Fibroblast of lung (primary cell): ENCODE results near the gene RGP1. TPM values are rescaled to one million over a fixed set of nuclear protein-coding genes. Genes with fewer than 3 reads are reported as not detected.

Experiments
- DNase-seq, 2 donors: peaks; one replicate each; pipeline versions ENCODE4 v3.0.0 to v3.0.0-alpha.2; 2010; ENCODE audit warnings: low read depth in 2 of 2
- H2AFZ ChIP-seq: 2 replicates; pipeline ENCODE4 v1.5.1; 2012; ENCODE audit warnings: low read length, control low read depth, inconsistent platforms
- H3K27ac ChIP-seq: 2 replicates; pipeline ENCODE4 v1.5.1; 2011; ENCODE audit warnings: low read length, control low read depth; ENCODE audit not compliant: insufficient read depth
- H3K27me3 ChIP-seq: 2 replicates; pipeline ENCODE4 v1.5.1; 2011; ENCODE audit warnings: mild to moderate bottlenecking, low read length; ENCODE audit not compliant: control insufficient read depth, insufficient read depth
- H3K36me3 ChIP-seq: 2 replicates; pipeline ENCODE4 v1.5.1; 2011; ENCODE audit warnings: low read length; ENCODE audit not compliant: control insufficient read depth, insufficient read depth
- H3K4me1 ChIP-seq: 2 replicates; pipeline ENCODE4 v1.5.1; 2011; ENCODE audit warnings: low read length; ENCODE audit not compliant: control insufficient read depth, insufficient read depth; ENCODE audit errors: extremely low read depth
- H3K4me2 ChIP-seq: 2 replicates; pipeline ENCODE4 v1.5.1; 2011; ENCODE audit warnings: low read length, control low read depth; ENCODE audit not compliant: insufficient read depth; ENCODE audit errors: extremely low read depth
- H3K4me3 ChIP-seq, 4 experiments: fragments of 200-600 bp in 1 of 4; sonication (generic) in 1 of 4; replicated peaks in 1 of 4; 2 replicates each; pipeline ENCODE4 v1.5.1; 2011 to 2016; ENCODE audit warnings: low read length in 4 of 4, low read depth in 3 of 4, mild to moderate bottlenecking in 3 of 4, control low read depth in 2 of 4, inconsistent platforms in 1 of 4, mixed read lengths in 1 of 4; ENCODE audit not compliant: insufficient read depth in 1 of 4; ENCODE audit errors: control extremely low read depth in 1 of 4
- H3K79me2 ChIP-seq: 2 replicates; pipeline ENCODE4 v1.5.1; 2012; ENCODE audit warnings: mild to moderate bottlenecking, low read length, inconsistent platforms; ENCODE audit not compliant: control insufficient read depth, insufficient read depth
- H3K9ac ChIP-seq: 2 replicates; pipeline ENCODE4 v1.5.1; 2011; ENCODE audit warnings: mild to moderate bottlenecking, low read length, control low read depth; ENCODE audit not compliant: insufficient read depth
- H3K9me3 ChIP-seq: 2 replicates; pipeline ENCODE4 v1.5.1; 2012; ENCODE audit warnings: low read depth, low read length; ENCODE audit not compliant: control insufficient read depth, insufficient read depth
- H4K20me1 ChIP-seq: 2 replicates; pipeline ENCODE4 v1.5.1; 2011; ENCODE audit warnings: low read length; ENCODE audit not compliant: control insufficient read depth, insufficient read depth; ENCODE audit errors: extremely low read depth
- CTCF ChIP-seq, 2 donors: IDR thresholded peaks in 1 of 2; conservative IDR thresholded peaks in 1 of 2; 1 replicate in 1 of 2; 2 replicates in 1 of 2; pipeline ENCODE4 v1.5.1; 2011 to 2012; ENCODE audit warnings: low read length in 2 of 2, control low read depth in 1 of 2, inconsistent platforms in 1 of 2, low read depth in 1 of 2, mild to moderate bottlenecking in 1 of 2
- EZH2 ChIP-seq: IDR thresholded peaks from 2 replicates; pipeline ENCODE4 v1.5.1; 2012; ENCODE audit warnings: low read length, control low read depth, mild to moderate bottlenecking; ENCODE audit errors: missing control alignments
- polyA plus RNA-seq, 2 donors: library from polyadenylated mRNA; depleted of rRNA in 1 of 2; stranded (reverse) in 1 of 2; unstranded in 1 of 2; fragments of >200 nt; gene quantifications; 2 replicates each; pipeline ENCODE4 v1.2.1, GENCODE V29; 2011 to 2012; ENCODE audit warnings: missing spikeins in 1 of 2
- total RNA-seq: library from RNA; depleted of rRNA; stranded (reverse); fragments of >200 nt; gene quantifications from 2 replicates; pipeline ENCODE4 v1.2.1, GENCODE V29; 2014

RGP1 gene
- total and polyA plus RNA-seq, 2 donors (not counting 1 experiment from before 2014, with no cell fraction given), result 14.9 to 17.4 TPM

- no peaks in the 10 kb centered on the region for H4K20me1 ChIP-seq
- H3K79me2 ChIP-seq, result no peaks in the 10 kb centered on the region
- no peak overlapping the region for H3K27ac ChIP-seq
Measured at GRCh38 chr9:35702696-35703095, 46.4 kb upstream of the RGP1 start.

GRCh38 chr9:35703906-35704672, 45.0 kb upstream of the RGP1 start:
- no peaks in the 10 kb centered on the region for H3K27me3 ChIP-seq
- no peaks in the 10 kb centered on the region for H4K20me1 ChIP-seq
- no peaks in the 10 kb centered on the region for H3K9me3 ChIP-seq
- DNase-seq, result no peak
- H3K36me3 ChIP-seq, result peaks cover 68% of the 10 kb centered on the region
- H3K9ac ChIP-seq, result no peak overlapping the region
- TF ChIP-seq EZH2 (no peak), CTCF (conservative IDR thresholded peaks at IDR 0.05 in 1 of 2, IDR thresholded peaks at IDR 0.05 in 1 of 2; ENCODE audit: low read depth in 1 of 2, low read length in 2 of 2) (no peak)
- no peak overlapping the region for H3K4me3 ChIP-seq
- no peak overlapping the region for H2AFZ ChIP-seq
- H3K4me2 ChIP-seq, result no peak overlapping the region
- no peak overlapping the region for H3K27ac ChIP-seq
- no peaks in the 10 kb centered on the region for H3K4me1 ChIP-seq
- H3K79me2 ChIP-seq, result no peaks in the 10 kb centered on the region

More at GRCh38 chr9:35702696-35703095, 46.4 kb upstream of the RGP1 start:
- Histone ChIP-seq H3K9ac (no peak overlapping the region), H3K9me3 (no peaks in the 10 kb centered on the region), H3K36me3 (peaks cover 73% of the 10 kb centered on the region), H3K27me3 (no peaks in the 10 kb centered on the region), H3K4me1 (no peaks in the 10 kb centered on the region), H3K4me3 (no peak overlapping the region), H2AFZ (no peak overlapping the region), H3K4me2 (no peak overlapping the region)
- no peak for DNase-seq
- TF ChIP-seq CTCF (conservative IDR thresholded peaks at IDR 0.05 in 1 of 2, IDR thresholded peaks at IDR 0.05 in 1 of 2; ENCODE audit: low read depth in 1 of 2, low read length in 2 of 2) (no peak), EZH2 (no peak)

GRCh38 chr9:35705372-35705771, 43.7 kb upstream of the RGP1 start:
- Histone ChIP-seq H3K27me3 (no peaks in the 10 kb centered on the region), H3K4me1 (no peaks in the 10 kb centered on the region), H3K4me3 (no peak overlapping the region), H3K4me2 (no peak overlapping the region), H4K20me1 (no peaks in the 10 kb centered on the region), H2AFZ (no peak overlapping the region), H3K36me3 (peaks cover 58% of the 10 kb centered on the region), H3K27ac (no peak overlapping the region), H3K9me3 (no peaks in the 10 kb centered on the region), H3K79me2 (no peaks in the 10 kb centered on the region), H3K9ac (no peak overlapping the region)
- DNase-seq, result no peak
- TF ChIP-seq EZH2 (no peak), CTCF (conservative IDR thresholded peaks at IDR 0.05 in 1 of 2, IDR thresholded peaks at IDR 0.05 in 1 of 2; ENCODE audit: low read depth in 1 of 2, low read length in 2 of 2) (no peak)
